GM21390 (cell line): Measurements from ENCODE around the gene MLXIP.
"Not testable (repeated sequence)": the region's sequence is repeated elsewhere in the genome, so short reads cannot be mapped to it uniquely, and the experiment has no call there.

Source experiments
- ATAC-seq: cut with Tn5 transposase; IDR thresholded peaks from one replicate; pipeline ENCODE4 v1.9.1; 2021; ENCODE audit not compliant: unreplicated experiment

Gene MLXIP

DNA sequence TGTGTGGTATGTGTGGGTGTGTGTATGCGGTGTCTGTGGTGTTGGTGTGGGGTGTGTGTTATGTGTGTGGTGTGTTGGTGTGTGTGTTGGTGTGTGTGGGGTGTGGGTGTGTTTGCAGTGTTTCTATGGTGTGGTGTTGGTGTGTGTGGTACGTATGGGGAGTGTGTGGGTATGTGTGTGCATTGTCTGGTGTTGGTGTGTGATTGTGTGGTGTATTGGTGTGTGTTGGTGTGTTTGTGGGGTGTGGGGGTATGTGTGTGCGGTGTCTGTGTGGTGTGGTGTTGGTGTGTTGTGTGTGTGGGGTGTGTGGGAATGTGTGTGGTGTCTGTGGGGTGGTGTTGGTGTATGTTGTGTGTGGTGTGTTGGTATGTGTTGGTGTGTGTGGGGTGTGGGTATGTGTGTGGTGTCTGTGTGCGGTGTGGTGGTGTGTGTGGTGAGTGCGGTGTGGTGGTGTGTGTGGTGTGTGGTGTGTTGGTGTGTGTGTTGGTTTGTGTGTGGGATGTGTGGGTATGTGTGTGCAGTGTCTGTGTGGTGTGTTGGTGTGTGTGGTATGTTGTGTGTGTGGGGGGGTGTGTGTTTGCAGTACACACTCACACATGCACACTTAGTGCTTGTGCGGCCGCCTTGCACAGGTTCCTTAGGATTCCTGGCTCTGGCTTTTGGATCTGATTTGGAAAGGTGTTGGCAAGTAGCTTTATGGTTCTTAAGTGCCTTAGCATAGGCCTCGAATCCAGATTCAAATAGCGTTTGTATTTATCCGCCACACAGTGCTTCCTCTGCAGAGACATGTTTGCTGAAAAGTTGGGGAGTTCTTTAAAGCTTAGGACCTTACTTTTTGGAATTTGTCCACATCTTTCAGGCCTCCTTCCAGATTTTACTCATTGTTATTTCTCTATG lies 16.4 kb downstream of the MLXIP start:
- no peak for ATAC-seq

DNA sequence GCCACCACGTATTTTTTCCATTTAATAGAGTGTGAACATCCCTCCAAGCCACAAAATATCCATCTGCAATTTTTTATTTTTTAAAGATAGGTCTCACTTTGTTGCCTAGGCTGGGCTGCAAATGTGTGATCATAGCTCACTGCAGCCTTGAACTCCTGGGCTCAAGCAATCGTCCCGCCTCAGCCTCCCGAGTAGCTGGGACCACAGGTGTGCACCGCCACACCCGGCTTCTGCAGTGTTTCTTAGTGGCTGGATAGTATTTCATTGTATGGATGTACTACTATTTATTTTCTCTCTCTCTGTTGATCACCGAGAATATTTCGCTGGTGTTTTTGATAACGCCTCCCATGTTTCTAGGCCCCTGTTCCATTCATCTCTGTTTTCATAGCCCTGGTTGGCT lies 17.5 kb downstream of the MLXIP start:
- no peak for ATAC-seq

DNA sequence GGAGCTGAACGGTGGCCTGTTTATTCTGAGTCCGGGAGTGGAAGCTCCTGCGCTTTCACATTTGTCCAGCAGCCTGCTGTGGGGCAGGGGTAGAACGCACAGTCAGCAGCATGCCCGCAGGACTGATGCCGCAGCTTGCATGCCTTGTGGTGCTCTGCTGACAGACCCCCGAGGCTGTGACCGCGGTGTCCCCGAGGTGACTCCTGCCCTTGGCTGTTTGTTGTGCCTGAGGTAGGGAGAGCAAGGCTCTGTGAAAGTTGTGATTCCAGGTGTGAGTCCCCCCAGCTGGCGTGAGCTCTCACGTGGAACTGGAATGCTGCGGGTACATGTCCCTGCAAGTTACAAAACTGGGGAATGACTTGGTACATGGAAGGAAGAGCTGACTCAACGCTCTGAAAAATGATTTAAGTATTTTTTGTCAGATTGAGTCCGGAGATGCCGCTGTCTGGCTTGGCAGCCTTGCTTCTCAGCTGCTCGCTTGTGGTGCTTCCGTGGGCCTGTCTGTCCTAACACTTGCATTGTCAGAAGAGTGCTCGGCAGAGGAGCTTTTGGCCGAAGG lies 18.1 kb downstream of the MLXIP start:
- no peak for ATAC-seq

DNA sequence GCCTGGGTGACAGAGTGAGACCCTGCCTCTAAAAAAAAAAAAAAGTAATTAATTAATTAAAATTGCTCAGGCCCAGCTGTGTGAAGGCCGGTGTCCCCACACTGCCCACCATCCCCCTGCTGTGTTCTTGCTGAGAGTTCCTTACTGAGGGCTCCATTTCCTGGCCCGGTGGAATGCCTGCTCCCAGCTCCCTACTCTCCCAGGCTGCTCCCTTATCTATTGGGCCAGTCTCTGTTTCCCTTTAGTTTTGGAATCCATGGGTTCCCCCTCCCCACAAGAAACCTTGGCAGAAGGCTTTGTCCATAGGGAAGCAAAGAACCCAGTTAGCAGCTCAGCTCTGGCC lies 19.0 kb downstream of the MLXIP start:
- ATAC-seq: no peak

DNA sequence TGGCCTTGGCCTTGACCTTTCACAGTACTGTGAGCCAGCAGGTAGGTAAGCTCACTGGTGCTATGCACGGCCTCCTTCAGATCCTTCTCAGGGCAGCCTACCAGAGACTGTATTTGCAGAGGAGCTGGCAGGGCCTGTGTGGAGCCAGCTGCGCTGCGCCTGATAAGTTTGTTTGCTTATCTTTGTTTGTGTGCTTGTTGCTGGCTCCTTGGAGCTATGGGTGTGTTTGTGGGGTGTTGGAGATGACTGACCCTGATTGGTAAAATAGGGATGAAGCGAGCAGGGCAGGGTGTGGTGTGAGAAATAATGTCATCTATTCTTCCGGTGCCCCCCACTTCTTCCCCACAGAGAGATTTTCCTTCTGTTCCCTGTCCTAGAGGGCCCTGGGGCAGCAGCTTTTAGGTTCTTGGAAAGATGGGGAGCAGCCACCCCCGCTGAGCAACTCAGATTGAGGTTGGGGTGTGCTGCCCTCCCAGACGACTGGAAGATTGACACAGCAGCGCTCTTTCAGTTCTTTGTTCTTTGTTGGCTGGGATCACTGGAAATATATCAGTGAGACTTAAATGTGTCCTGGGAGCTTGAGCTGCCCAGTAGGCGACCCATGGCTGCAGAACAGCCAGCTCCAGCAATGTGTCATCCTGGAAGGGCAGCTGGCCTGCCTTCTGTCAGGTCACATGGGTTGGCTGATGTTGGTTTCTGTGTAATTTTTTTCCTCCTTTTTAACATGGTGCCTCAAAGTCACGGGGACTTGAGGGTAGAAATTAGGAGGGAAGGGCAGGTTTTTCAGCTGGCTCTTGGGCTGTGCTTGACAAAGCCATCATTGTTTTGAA lies 19.6 kb downstream of the MLXIP start:
- no peak for ATAC-seq

DNA sequence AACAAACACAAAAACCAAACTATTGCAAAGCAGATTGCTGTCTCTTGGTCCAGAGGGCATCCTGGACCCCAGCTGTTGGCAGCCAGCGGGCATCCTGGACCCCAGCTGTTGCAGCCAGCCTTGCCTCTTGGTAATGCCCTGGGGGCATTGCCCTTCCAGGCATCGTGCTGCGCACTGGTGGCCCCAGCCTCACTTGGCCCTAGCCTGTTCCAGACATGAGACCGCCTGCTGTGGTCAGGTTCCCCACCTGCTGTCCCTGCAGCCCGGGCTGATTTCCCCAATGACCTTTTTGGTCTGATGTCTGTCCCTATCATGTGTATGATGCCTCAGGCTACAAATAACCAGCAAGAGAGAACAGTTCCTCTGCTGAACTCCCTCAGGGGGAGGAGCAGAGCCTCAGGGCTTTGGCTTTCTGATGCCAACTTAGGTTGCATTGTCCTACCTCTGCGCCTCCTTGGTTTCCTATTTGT lies 20.8 kb downstream of the MLXIP start:
- ATAC-seq: no peak

DNA sequence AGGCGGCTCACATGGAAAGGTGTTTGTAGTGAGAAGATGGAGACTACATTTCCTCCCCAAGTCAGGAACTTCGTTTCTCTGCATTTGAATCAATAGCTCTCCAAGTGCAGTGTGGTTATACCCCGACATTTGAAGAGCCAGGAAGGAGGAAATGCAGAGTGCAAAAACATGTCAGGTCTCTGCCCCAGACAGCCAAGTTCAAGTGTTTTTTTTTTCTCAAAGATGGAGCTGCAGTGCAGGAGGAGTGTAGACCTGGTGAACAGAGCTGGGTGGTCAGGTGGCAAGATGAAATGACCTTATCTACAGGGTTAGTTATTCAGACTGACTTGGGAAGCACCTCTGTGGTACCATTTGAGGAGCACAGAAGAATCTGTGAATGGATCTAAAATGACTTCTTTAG lies 21.3 kb downstream of the MLXIP start:
- no peak for ATAC-seq

DNA sequence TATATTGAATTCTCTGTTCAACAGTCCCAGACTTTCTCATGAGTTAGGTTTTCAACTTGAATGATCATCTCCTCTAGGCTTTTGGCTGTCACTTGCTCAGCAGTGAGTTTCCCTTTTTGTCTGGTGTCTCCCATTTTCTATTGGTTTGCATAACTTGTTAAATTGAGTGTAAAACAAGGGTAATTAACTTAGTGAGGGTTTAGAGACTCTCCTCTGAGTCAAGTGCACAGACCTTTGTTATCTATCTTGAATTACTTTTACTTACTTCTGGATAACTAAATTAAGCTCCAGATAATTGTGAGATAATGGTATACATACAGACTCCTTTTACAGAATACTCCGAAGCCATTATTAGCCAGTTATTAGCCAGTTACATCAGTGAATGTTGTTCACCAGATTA lies 22.0 kb downstream of the MLXIP start:
- ATAC-seq: no peak

DNA sequence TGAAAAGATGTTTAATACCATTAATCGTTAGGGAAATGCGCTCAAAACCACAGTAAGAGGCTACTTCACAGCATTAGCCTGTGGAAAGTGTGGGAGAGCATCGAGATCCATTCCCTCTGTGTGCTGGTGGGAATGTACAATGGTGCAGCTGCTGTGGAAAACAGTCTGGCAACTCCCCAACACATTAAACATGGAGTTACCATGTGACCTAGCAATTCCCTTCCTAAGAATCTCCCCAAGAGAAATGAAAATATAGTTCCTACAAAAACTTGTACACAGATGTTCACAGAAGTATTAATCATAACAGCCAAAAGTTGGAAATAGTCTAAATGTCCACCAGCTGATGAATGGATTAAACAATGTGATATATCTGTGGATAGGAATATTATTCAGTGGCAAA lies 23.8 kb downstream of the MLXIP start:
- ATAC-seq: no peak

DNA sequence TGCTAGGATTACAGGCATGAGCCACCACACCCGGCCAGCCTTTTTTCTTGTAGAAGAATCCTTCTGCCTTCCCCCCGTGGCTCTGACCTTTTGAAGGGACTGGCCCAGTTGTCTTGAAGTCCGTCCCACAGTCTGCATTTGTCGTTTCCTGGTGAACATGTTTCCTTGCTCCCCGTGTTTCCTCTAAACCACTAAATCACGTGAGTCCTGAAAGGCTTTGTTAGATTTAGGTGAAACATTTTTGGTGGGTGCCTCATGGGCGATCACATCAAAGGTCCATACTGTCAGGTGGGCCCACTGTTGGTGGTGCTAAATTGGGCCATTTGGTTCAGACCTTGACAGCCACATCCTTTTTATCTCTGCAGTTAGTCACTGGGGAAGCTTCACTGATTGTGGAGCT lies 26.3 kb downstream of the MLXIP start:
- no peak for ATAC-seq

DNA sequence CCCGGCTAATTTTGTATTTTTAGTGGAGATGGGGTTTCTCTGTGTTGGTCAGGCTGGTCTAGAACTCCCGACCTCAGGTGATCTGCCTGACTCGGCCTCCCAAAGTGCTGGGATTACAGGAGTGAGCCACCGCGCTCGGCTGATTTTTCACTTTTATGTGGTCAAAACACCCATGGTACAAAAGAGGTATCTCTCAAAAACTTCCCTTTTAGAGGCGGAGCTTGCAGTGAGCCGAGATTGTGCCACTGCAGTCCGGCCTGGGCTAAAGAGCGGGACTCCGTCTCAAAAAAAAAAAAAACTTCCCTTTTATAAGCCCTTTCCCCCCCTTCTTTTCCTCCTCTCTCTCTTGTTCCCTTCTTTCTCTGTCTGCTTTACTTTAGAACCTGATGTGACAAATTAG lies 26.9 kb downstream of the MLXIP start:
- not testable (repeated sequence) for ATAC-seq

DNA sequence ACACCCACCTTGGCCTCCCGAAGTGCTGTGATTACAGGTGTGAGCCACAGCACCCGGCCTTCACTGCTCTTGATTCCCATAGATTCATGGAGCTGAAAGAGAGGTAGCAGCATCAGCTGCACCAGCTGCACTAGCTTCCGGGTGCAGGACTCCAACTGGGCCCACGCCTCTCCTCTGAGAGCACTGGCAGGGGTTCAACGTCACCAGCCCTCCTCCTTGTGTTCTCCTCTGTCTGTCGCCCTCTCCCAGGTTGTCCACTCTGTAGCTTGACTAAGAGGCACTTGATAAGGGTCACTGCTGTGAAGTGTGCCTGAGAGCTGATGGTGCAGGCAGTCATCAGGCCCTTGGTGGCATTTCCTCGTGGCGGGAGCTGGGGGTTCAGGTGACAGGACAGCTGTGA lies 28.3 kb downstream of the MLXIP start:
- no peak for ATAC-seq

DNA sequence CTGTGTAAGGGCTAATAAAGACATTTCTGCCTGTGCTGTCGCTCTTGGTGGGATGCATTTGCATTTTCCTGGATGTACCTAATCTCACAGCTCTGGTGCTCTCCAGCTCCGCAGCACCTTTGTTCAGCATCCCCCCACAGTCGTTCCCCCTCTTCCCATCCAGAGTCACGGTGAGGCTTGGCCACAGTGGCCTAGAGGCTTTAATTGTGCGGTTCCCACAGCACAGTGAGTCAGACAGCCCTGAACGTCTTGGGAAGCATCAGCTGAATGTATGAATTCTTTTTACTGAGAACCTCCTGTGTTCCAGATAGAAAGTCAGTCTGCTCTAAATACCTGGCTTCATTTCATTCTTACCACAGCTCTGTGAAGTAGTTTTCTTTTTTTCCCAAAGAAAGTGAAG lies 28.7 kb downstream of the MLXIP start:
- ATAC-seq: no peak

DNA sequence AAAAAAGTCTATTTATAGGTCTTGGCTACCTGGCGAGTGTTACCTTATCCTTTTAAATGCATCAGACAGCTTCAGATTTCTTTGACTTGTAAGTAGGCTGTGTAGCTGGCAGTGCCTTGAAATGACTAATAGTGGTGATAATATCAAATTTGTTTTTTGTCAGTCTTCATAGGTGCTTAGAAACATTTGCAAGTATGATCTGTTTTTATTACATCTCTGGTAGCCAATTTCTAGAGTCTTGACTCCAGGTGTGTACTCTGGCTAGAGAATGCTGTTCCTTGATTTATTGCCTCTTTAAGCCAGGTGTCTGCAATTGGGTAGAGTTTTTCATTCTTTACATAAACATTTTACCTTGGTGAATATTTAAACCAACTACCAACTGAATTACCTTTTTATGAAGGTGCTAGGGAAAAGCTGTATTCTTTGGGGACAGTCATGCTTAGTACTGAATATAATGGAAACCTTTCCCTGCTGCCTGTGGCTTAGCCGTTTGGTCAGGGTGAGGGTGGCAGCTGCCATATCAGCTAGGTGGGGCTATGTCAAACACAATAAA lies 32.6 kb downstream of the MLXIP start:
- no peak for ATAC-seq

DNA sequence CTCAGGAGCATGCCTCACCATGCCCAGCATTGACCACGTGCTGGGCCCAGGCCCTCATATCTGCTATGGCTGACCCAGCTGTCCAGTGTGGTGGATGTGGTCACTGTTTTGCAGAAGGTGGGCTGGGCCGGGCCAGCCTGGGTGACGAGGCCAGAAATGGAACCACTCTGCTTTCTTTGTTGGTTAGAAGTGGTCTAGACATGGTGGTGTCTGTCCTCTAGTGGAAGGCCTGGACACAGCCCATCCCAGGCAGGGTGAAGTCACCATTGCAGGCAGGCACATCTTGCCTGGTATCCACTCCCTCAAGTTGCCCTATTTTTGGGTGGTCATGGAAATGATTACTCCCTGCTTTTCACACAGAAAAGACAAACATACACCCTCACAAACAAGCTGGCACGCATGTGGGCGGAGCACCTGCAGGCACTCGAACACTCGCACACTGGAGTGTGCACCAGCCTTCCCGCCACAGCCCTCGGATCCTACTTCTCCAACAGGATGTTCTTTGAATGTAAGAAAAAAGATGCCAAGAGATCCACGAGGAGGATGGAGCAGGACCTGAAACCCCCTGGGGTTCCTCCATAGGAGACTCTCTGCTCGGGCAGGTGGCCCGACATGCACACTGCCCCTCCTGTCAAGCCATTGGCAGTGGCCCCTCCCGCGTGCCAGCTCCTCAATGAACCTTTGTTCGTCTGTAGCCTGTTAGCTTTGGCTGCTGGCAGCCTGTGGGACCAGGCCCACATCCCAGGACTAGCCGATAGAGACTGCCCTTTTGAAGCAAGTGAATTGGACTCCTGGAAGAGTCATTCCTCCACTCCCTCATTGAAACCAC lies 38.4 kb downstream of the MLXIP start:
- ATAC-seq: no peak

DNA sequence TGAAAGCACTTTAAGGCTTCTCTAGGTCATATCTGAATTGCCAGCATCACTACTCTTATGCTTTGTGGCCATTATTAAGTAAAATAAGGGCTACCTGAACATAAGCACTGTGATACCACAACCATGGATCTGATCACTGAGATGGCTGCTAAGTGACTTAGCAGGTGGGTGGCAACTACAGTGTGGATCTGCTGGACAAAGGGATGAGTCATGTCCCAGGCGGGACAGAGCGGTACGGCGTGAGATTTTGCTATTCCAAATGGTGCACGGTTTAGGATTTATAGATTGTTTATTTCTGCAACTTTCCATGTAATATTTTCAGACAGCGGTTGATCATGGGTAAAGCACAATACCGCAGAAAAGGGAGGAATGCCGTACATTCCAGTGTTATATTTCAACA lies 39.4 kb downstream of the MLXIP start:
- no peak for ATAC-seq

DNA sequence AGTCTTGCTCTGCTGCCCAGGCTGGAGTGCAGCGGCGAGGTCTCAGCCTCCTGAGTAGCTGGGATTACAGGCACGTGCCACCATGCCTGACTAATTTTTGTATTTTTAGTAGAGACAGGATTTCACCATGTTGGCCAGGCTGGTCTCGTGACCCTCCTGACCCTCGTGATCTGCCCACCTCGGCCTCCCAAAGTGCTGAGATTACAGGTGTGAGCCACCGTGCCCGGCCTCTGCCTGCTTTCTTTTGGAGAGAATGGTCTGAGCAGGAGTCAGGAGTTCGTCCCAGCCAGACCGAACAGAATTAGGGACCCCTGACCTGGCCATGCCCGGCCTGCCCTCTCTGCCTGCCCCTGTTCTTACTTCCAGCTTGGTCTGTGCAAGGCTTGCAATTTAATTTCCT lies 42.8 kb downstream of the MLXIP start:
- ATAC-seq: not testable (repeated sequence)

DNA sequence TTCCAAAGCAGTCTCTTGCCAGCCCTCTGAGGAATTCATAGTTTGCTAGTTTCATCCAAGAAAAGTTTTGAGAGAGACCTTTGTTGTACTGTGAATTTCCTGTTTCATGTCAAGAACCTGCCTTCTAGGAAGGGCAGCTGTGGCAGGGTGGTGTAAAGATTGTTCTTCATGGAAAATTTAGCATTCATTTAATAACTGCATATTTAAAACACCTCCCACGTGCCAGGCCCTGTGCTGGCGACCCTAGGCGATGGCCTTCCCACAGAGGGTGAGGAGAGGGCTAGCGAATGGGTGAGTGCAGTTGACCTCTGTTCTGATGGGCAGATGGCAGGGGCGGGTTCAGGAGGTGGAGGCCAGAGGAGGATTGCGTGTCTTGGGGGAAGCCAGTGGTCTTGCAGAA lies 43.2 kb downstream of the MLXIP start:
- ATAC-seq: no peak

DNA sequence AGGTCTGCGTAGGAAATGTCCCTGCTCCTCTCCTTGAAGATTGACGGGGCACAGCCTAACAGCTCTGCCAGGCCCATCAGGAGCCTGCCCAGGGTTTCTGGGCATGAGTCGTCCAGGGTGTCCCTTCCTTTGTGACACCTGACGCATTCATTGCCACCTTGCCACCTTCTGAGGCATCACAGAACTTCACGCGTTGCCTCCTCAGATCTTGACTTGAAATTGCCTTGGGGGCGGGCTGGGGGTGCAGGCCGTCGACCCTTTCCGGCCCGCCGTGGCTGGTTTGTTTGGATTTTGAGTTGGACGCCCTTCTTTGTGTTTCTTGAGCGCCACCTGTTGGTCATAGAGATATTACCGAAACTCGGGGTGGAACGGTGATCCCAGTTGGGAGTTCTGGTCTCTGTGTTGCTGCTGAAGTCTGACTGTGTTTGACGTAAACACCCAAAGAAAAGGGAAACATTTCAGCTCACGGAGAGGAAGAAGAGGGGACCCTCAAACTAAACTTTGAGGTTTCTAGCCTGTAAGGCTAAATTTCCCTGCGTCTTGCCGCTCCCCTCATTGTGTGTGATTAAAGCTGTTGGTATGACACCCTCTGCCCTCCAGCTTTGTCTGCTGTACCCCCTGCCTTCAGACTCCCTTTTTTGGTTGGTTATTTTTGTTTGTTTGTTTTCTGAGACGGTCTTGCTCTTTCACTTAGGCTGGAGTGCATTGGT lies 44.6 kb downstream of the MLXIP start:
- ATAC-seq: no peak

DNA sequence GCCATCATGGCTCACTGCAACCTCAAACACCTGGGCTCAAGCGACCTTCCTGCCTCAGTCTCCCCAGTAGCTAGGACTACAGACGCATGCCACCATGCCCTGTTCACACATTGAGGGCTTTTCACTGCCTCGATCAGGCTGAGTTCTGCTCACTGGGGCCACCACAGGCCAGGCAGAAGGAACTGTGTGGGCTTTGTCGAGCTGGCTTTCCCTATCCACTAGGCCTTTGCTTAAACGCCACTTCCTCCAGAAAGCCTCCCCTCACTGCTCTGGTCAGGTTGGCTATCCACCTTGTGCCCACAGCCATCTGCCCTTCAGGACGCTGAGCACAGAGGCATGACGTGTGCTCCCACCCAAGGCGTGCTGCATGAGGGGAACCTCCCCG lies 45.2 kb downstream of the MLXIP start:
- ATAC-seq: no peak
